Endothelial cell of umbilical vein (primary cell): ENCODE data around the gene JPH3. TPM values are rescaled to one million over a fixed set of nuclear protein-coding genes. Genes with fewer than 3 reads are reported as not detected.

Experiments
- BruUV-seq: library from RNA; stranded (reverse); fragments of 400-500 nt; replicated peaks from 2 replicates; lab custom pipeline; 2021; lab: Mats Ljungman, UMichigan
- CTCF ChIA-PET: fragments of 300-600, 350-600 bp; sonication (Branson Sonifier 250); formaldehyde crosslinking; loops from one replicate; lab custom pipeline; 2021; ENCODE audit warnings: antibody characterized with exemption, inconsistent platforms; lab: Charles Lee
- POLR2A ChIA-PET: fragments of 300-600, 350-600 bp; sonication (Branson Sonifier 250); formaldehyde crosslinking; loops from one replicate; lab custom pipeline; 2021; ENCODE audit warnings: antibody characterized with exemption, inconsistent platforms; lab: Charles Lee
- DNase-seq: peaks from one replicate; pipeline ENCODE4 v3.0.0-alpha.2; 2011; ENCODE audit warnings: low read depth, low spot score
- FAIRE-seq: peaks from 2 replicates; lab custom pipeline; 2011; peaks lifted over from hg19 to GRCh38; lab: Jason Lieb, UNC
- H2AFZ ChIP-seq: 2 replicates; pipeline ENCODE4 v1.6.0; 2012; ENCODE audit warnings: low read depth, low read length, control low read depth, inconsistent platforms
- H3K27ac ChIP-seq: 2 replicates; pipeline ENCODE4 v1.5.1; 2011; ENCODE audit warnings: low read depth, mild to moderate bottlenecking, control low read depth, low read length, moderate library complexity; ENCODE audit not compliant: insufficient read depth
- H3K27me3 ChIP-seq, 2 experiments: 2 replicates each; pipeline versions ENCODE4 v1.6.0 to v1.6.1; 2011; ENCODE audit warnings: low read length in 2 of 2, mixed read lengths in 1 of 2; ENCODE audit not compliant: control insufficient read depth in 2 of 2, insufficient read depth in 2 of 2
- H3K36me3 ChIP-seq, 2 experiments: 2 replicates in 1 of 2; 3 replicates in 1 of 2; pipeline ENCODE4 v1.5.1; 2011; ENCODE audit warnings: low read length in 2 of 2, mild to moderate bottlenecking in 1 of 2, moderate library complexity in 1 of 2; ENCODE audit not compliant: control insufficient read depth in 2 of 2, insufficient read depth in 2 of 2; ENCODE audit errors: extremely low read depth in 1 of 2
- H3K4me1 ChIP-seq: 3 replicates; pipeline ENCODE4 v1.5.1; 2011; ENCODE audit warnings: mild to moderate bottlenecking, low read length; ENCODE audit not compliant: control insufficient read depth, insufficient read depth; ENCODE audit errors: extremely low read depth
- H3K4me2 ChIP-seq: 2 replicates; pipeline ENCODE4 v1.6.1; 2011; ENCODE audit warnings: low read length, control low read depth, mixed read lengths; ENCODE audit not compliant: insufficient read depth
- H3K4me3 ChIP-seq, 3 experiments: fragments of 200-600 bp in 1 of 3; sonication (generic), shearing (Covaris generic) in 1 of 3; replicated peaks in 1 of 3; 2 replicates each; pipeline ENCODE4 v1.5.1; 2011 to 2016; ENCODE audit warnings: control low read depth in 3 of 3, low read length in 3 of 3, mild to moderate bottlenecking in 2 of 3, inconsistent platforms in 1 of 3, low read depth in 1 of 3, moderate library complexity in 1 of 3; ENCODE audit not compliant: insufficient read depth in 1 of 3
- H3K79me2 ChIP-seq: 2 replicates; pipeline ENCODE4 v1.6.0; 2012; ENCODE audit warnings: low read length, inconsistent platforms; ENCODE audit not compliant: control insufficient read depth, insufficient read depth
- H3K9ac ChIP-seq: replicated peaks from 2 replicates; pipeline ENCODE3; 2011; ENCODE audit warnings: low read length, control low read depth; ENCODE audit not compliant: insufficient read depth; ENCODE audit errors: extremely low read depth
- H3K9me1 ChIP-seq: replicated peaks from 3 replicates; pipeline ENCODE4 v1.6.0; 2011; ENCODE audit warnings: mild to moderate bottlenecking, low read length; ENCODE audit not compliant: control insufficient read depth, insufficient read depth; ENCODE audit errors: extremely low read depth
- H3K9me3 ChIP-seq: replicated peaks from 2 replicates; pipeline ENCODE4 v1.5.1; 2012; ENCODE audit warnings: low read length, inconsistent platforms; ENCODE audit not compliant: control insufficient read depth, insufficient read depth
- H4K20me1 ChIP-seq: replicated peaks from 2 replicates; pipeline ENCODE3; 2011; ENCODE audit warnings: mild to moderate bottlenecking, low read length; ENCODE audit not compliant: control insufficient read depth, insufficient read depth; ENCODE audit errors: extremely low read depth
- EZH2 ChIP-seq: IDR thresholded peaks from 2 replicates; pipeline ENCODE4 v1.6.1; 2012; ENCODE audit warnings: borderline replicate concordance, low read depth, mild to moderate bottlenecking, moderate library complexity, low read length, inconsistent platforms; ENCODE audit not compliant: severe bottlenecking
- FOS ChIP-seq: IDR thresholded peaks from 2 replicates; pipeline ENCODE4 v1.6.1; 2011; ENCODE audit warnings: mild to moderate bottlenecking, low read length, moderate library complexity, borderline replicate concordance; ENCODE audit not compliant: insufficient read depth
- GATA2 ChIP-seq: IDR thresholded peaks from 2 replicates; pipeline ENCODE4 v1.7.0; 2011; ENCODE audit warnings: low read depth, mild to moderate bottlenecking, moderate library complexity, mixed read lengths, low read length; ENCODE audit not compliant: insufficient read length, insufficient read depth
- JUN ChIP-seq: IDR thresholded peaks from 2 replicates; pipeline ENCODE4 v1.6.1; 2011; ENCODE audit warnings: borderline replicate concordance, low read depth; ENCODE audit not compliant: insufficient read length, insufficient read depth
- MAX ChIP-seq: IDR thresholded peaks from 2 replicates; pipeline ENCODE4 v1.6.1; 2011; ENCODE audit not compliant: insufficient read depth, insufficient read length
- MYC ChIP-seq: IDR thresholded peaks from one replicate; pipeline ENCODE4 v1.6.1; 2011; ENCODE audit warnings: mild to moderate bottlenecking, low read depth, low read length
- POLR2A ChIP-seq: IDR thresholded peaks from 2 replicates; pipeline ENCODE4 v1.6.1; 2012; ENCODE audit warnings: low read depth, mild to moderate bottlenecking, control low read depth, low read length
- POLR2AphosphoS5 ChIP-seq: IDR thresholded peaks from 2 replicates; pipeline ENCODE4 v1.6.1; 2012; ENCODE audit warnings: low read depth, mild to moderate bottlenecking, control low read depth, low read length, moderate library complexity; ENCODE audit not compliant: insufficient read depth
- dilution Hi-C: fragments of 300-500 bp; cut with MboI; formaldehyde crosslinking; loops from one replicate; pipeline ENCODE4 v1.15.0; 2019; ENCODE audit warnings: low sequenced_read_pairs; ENCODE audit not compliant: extremely low pct_ligation_motif_present
- intact Hi-C: fragments of 100-400 bp; cut with micrococcal nuclease; formaldehyde crosslinking; loops from one replicate; pipeline ENCODE4 v1.10.0; 2022
- polyA plus RNA-seq, 4 experiments: library from polyadenylated mRNA; depleted of rRNA in 3 of 4; stranded (reverse) in 3 of 4; unstranded in 1 of 4; fragments of >200 nt; gene quantifications; 2 replicates each; pipeline versions ENCODE4 v1.2.1 to v1.2.3, GENCODE V29; 2011 to 2012; ENCODE audit warnings: missing spikeins in 1 of 4
- total RNA-seq: library from RNA; stranded (reverse); gene quantifications from 2 replicates; pipeline ENCODE4 v1.2.3, GENCODE V29; 2021
- TF ChIP-seq, protein P1 (sequence below), 2 donors: IDR thresholded peaks; 1 replicate in 1 of 2; 2 replicates in 1 of 2; pipeline ENCODE4 v1.5.1; 2011; ENCODE audit warnings: low read length in 2 of 2, mild to moderate bottlenecking in 2 of 2, moderate library complexity in 2 of 2, control low read depth in 1 of 2, inconsistent platforms in 1 of 2, low read depth in 1 of 2; ENCODE audit not compliant: insufficient read depth in 1 of 2; ENCODE audit errors: extremely low read depth in 1 of 2

JPH3 gene
- total and polyA plus RNA-seq, 2 donors (not counting 3 experiments of a cell fraction or from before 2014, with no cell fraction given), result 0.22 to 0.30 TPM

DNA sequence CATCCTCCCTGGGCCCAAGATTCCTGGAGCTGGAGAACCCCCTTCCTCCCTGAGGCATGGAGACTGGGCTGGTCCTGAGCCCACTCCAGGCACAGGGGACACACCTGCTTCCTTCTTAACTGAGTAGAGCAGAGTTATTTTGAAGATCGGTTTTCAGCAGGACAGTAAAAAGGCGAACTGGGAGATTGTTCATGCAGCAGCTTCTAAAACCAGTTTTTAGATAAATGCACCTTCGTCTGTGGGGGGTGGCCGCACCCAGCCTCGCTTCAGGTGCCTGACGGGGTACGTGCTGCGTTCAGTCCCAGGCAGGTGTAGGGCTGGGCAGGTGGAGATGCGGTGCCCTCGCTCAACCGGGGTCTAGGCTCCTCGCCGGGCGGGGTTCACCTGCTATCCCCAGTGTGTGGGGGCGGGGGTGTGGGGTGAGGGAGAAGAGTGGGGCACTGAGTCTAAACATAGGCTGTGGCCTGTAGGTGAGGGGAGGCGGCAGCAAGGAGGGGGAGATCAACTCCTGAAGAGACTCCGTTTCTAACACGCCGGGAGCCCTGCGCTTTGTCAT is 69.5 kb downstream of the JPH3 start:
- H3K27me3 ChIP-seq, result no peaks in the 10 kb centered on the region
- no peaks in the 10 kb centered on the region for H4K20me1 ChIP-seq
- no peaks in the 10 kb centered on the region for H3K9me3 ChIP-seq
- H3K79me2 ChIP-seq, result no peaks in the 10 kb centered on the region
- ChIA-PET CTCF (no interaction called here), POLR2A (no interaction called here)
- no peak overlapping the region for H3K9ac ChIP-seq
- FAIRE-seq (no peak), DNase-seq (no peak)
- BruUV-seq, result no TSS peak
- peaks cover 3% of the 10 kb centered on the region for H3K4me1 ChIP-seq
- no peak overlapping the region for H3K4me2 ChIP-seq
- H3K36me3 ChIP-seq, result no peaks in the 10 kb centered on the region
- H3K27ac ChIP-seq, result no peak overlapping the region
- dilution Hi-C loops, result no loop called here
- intact Hi-C loops, result no loop called here
- TF ChIP-seq GATA2 (no peak), MYC (no peak), EZH2 (no peak), JUN (no peak)
- no peaks in the 10 kb centered on the region for H3K9me1 ChIP-seq
- H3K4me3 ChIP-seq, result no peak overlapping the region
- H2AFZ ChIP-seq, result no peak overlapping the region

DNA sequence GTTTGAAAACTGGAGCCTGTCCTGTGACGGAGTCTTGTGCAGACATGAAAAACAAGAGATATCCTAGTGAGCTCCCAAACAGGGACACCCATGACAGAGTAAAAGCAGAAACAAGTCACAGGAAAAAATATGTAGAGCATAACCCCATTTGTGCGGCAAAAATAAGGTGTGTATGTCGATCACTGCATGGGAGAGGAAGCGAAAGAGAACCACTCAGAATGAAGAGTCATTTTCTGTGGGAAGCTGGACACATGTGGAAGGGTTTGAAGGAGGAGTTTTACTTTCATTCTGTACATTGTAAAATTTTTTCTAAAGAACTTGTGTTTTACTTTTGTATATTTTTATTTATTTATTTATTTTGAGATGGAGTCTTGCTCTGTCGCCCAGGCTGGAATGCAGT is 72.1 kb downstream of the JPH3 start:
- TF ChIP-seq GATA2 (no peak), FOS (no peak), MYC (no peak), POLR2A (no peak), JUN (no peak), POLR2AphosphoS5 (no peak), MAX (no peak), EZH2 (no peak)
- TF ChIP-seq, protein P1, sequence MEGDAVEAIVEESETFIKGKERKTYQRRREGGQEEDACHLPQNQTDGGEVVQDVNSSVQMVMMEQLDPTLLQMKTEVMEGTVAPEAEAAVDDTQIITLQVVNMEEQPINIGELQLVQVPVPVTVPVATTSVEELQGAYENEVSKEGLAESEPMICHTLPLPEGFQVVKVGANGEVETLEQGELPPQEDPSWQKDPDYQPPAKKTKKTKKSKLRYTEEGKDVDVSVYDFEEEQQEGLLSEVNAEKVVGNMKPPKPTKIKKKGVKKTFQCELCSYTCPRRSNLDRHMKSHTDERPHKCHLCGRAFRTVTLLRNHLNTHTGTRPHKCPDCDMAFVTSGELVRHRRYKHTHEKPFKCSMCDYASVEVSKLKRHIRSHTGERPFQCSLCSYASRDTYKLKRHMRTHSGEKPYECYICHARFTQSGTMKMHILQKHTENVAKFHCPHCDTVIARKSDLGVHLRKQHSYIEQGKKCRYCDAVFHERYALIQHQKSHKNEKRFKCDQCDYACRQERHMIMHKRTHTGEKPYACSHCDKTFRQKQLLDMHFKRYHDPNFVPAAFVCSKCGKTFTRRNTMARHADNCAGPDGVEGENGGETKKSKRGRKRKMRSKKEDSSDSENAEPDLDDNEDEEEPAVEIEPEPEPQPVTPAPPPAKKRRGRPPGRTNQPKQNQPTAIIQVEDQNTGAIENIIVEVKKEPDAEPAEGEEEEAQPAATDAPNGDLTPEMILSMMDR (IDR thresholded peaks at IDR 0.05; ENCODE audit: extremely low read depth in 1 of 2, insufficient read depth in 1 of 2, low read depth in 1 of 2, low read length in 2 of 2), result no peak
- ChIA-PET POLR2A (no interaction called here), CTCF (interaction anchor here (0.6 kb wide), 1 partner anchor 28 kb away, joined by 4 read pairs; no protein-coding TSS in a partner anchor)
- no peak overlapping the region for H3K4me3 ChIP-seq
- dilution Hi-C loops, result no loop called here
- no peaks in the 10 kb centered on the region for H3K79me2 ChIP-seq
- H3K9me1 ChIP-seq, result no peaks in the 10 kb centered on the region
- no peaks in the 10 kb centered on the region for H3K9me3 ChIP-seq
- no peaks in the 10 kb centered on the region for H4K20me1 ChIP-seq
- peaks cover 3% of the 10 kb centered on the region for H3K4me1 ChIP-seq
- no peaks in the 10 kb centered on the region for H3K27me3 ChIP-seq
- no peak overlapping the region for H3K4me2 ChIP-seq
- FAIRE-seq (no peak), DNase-seq (no peak)
- H2AFZ ChIP-seq, result no peak overlapping the region
- BruUV-seq, result no TSS peak
- H3K36me3 ChIP-seq, result no peaks in the 10 kb centered on the region
- intact Hi-C loops, result no loop called here
- H3K27ac ChIP-seq, result no peak overlapping the region
- no peak overlapping the region for H3K9ac ChIP-seq
